ENCODE measurements around the gene DMD. TPM values are rescaled to one million over a fixed set of nuclear protein-coding genes. Genes with fewer than 3 reads are reported as not detected.
A peak's percentile ranks its signal among the peaks of the same experiment; 100 is the strongest.
"Not testable (repeated sequence)": the region's sequence is repeated elsewhere in the genome, so short reads cannot be mapped to it uniquely, and the experiment has no call there.

Gene DMD
- total RNA-seq, 1 donor from 2014 or later: 116 TPM

DNA sequence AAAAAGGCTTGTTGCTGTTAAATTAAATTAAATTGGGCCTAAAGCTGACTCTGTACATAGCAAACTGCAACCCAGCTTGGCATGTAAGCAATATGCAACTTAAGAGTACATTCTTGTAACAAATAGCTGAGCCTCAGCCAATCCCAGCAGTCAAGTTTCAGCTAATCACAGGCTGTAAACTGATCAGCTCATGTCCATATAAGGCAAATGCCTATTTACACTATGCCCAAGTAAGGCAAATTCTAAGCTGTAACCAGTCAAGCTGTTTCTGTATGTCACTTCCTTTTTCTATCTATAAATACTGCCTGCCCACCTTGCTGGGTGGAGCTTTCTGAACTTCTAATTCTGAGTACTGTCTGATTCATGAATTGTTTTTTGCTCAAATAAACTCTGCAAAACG lies 1710.4 kb downstream of the DMD start:
- no peak for ATAC-seq
- no peak for DNase-seq (ENCODE audit: missing footprints)
- intact Hi-C loops (cut with DNase I): no loop called here

- intact Hi-C loops (cut with DNase I): no loop called here
- no peak for DNase-seq (ENCODE audit: missing footprints)
- no peak for ATAC-seq
Observed at GRCh38 chrX:31499109-31499508, 1712.2 kb downstream of the DMD start.

- DNase-seq (ENCODE audit: missing footprints) (no peak), ATAC-seq (no peak)
- intact Hi-C loops (cut with DNase I): no loop called here
Observed at GRCh38 chrX:31497086-31497485, 1714.3 kb downstream of the DMD start.

GRCh38 chrX:31487951-31488350 lies 1723.4 kb downstream of the DMD start:
- DNase-seq (ENCODE audit: missing footprints) (no peak), ATAC-seq (no peak)
- intact Hi-C loops (cut with DNase I): no loop called here

DNA sequence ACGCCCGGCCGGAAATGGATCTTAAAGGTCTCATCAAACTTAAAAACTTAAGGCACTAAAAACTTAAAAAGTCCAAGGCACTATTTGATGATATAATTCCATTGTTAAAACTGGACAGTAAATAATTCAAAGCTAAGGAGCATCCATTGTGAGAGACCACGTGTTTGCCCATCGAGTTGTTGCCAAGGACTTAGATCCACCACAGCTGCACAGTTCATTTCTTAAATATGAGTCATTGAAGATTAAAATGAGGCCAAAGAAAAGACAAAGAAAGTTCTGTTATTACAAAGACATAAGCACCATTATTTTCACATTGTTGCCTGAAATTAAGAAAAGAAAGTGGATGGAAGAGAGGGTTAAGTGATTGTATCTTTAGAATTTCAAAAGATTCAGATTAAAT lies 1728.0 kb downstream of the DMD start:
- ATAC-seq: no peak
- intact Hi-C loops (cut with DNase I): no loop called here
- DNase-seq (ENCODE audit: missing footprints): no peak

- intact Hi-C loops (cut with DNase I): no loop called here
- DNase-seq (ENCODE audit: missing footprints) (no peak), ATAC-seq (no peak)
Observed at GRCh38 chrX:31480696-31481095, 1730.7 kb downstream of the DMD start.

DNA sequence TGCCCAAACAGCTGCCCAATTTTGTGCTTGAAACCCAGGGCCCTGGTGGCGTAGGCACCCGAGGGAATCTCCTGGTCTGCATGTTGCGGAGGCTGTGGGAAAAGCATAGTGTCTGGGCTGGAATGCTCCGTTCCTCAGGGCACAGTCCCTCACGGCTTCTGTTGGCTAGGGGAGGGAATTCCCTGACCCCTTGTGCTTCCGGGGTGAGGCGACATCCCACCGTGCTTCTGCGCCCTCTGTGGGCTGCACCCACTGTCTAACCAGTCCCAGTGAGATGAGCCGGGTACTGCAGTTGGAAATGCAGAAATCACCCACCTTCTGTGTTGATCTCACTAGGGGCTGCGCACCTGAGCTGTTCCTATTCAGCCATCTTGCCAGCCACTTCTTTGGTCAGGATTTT lies 1740.1 kb downstream of the DMD start:
- no peak for ATAC-seq
- intact Hi-C loops (cut with DNase I): no loop called here
- no peak for DNase-seq (ENCODE audit: missing footprints)

GRCh38 chrX:31470753-31471152 lies 1740.6 kb downstream of the DMD start:
- DNase-seq (ENCODE audit: missing footprints); intact Hi-C loops (cut with DNase I); ATAC-seq: not testable (repeated sequence)

- no peak for ATAC-seq
- DNase-seq (ENCODE audit: missing footprints): no peak
- intact Hi-C loops (cut with DNase I): no loop called here
Observed at GRCh38 chrX:31464306-31464915, 1746.9 kb downstream of the DMD start.

GRCh38 chrX:31461266-31461665 lies 1750.1 kb downstream of the DMD start:
- ATAC-seq: no peak
- intact Hi-C loops (cut with DNase I): no loop called here
- DNase-seq (ENCODE audit: missing footprints): no peak

- no peak for DNase-seq (ENCODE audit: missing footprints)
- intact Hi-C loops (cut with DNase I): no loop called here
- no peak for ATAC-seq
Observed at GRCh38 chrX:31459361-31459760, 1752.0 kb downstream of the DMD start.

- ATAC-seq (no peak), DNase-seq (ENCODE audit: missing footprints) (no peak)
- intact Hi-C loops (cut with DNase I): no loop called here
Observed at GRCh38 chrX:31449965-31450364, 1761.4 kb downstream of the DMD start.

- intact Hi-C loops (cut with DNase I): no loop called here
- ATAC-seq (no peak), DNase-seq (ENCODE audit: missing footprints) (no peak)
Observed at GRCh38 chrX:31449081-31449480, 1762.3 kb downstream of the DMD start.

- intact Hi-C loops (cut with DNase I): no loop called here
- DNase-seq (ENCODE audit: missing footprints) (no peak), ATAC-seq (no peak)
Observed at GRCh38 chrX:31445542-31445941, 1765.8 kb downstream of the DMD start.

- intact Hi-C loops (cut with DNase I): no loop called here
- DNase-seq (ENCODE audit: missing footprints): no peak
Observed at GRCh38 chrX:31443654-31444053, 1767.7 kb downstream of the DMD start.

DNA sequence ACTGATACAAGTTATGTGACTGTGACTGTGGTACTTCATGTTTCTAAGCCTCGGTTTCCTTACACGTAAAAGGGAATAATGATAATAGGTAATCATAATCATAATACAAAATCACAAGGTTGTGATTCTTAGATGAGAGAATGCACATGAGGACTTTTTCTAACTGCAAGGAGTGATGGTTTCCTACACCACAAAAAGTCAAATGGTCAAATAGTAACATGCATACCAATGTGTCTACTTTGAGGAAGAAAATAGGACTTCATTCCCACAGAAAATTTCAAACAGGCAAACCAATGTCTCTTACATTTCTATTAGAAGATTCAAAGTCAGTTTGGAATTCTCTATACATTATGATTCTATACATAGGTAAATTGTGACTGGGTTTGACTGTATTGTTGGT lies 1770.8 kb downstream of the DMD start:
- no peak for DNase-seq (ENCODE audit: missing footprints)
- intact Hi-C loops (cut with DNase I): no loop called here
- no peak for ATAC-seq

More at GRCh38 chrX:31443654-31444053, 1767.7 kb downstream of the DMD start:
- ATAC-seq: no peak

GRCh38 chrX:31436424-31436823 lies 1774.9 kb downstream of the DMD start:
- intact Hi-C loops (cut with DNase I): no loop called here
- ATAC-seq (no peak), DNase-seq (ENCODE audit: missing footprints) (no peak)

DNA sequence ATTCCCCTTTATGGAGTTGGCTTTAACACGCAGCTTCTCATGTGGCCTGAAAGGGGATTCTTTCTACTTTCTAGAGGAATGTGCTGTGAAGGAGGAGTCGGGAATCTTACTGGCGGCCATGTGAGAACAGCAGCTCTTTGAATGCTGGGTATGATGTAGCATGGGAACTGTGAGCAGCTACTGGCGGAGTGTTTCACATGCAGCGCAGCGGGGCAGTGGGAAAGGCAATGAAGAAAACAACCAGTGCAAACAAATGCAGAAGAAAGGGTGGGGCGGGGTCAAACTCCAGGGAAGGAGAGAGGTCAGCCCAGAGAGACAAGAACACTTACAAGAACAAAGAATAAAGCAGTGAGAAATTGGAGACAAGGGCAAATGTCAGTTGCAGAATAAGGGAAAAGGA lies 1775.8 kb downstream of the DMD start:
- no peak for DNase-seq (ENCODE audit: missing footprints)
- peak; percentile 23 for ATAC-seq
- intact Hi-C loops (cut with DNase I): no loop called here

GRCh38 chrX:31433856-31434255 lies 1777.5 kb downstream of the DMD start:
- ATAC-seq (no peak), DNase-seq (ENCODE audit: missing footprints) (no peak)
- intact Hi-C loops (cut with DNase I): no loop called here

DNA sequence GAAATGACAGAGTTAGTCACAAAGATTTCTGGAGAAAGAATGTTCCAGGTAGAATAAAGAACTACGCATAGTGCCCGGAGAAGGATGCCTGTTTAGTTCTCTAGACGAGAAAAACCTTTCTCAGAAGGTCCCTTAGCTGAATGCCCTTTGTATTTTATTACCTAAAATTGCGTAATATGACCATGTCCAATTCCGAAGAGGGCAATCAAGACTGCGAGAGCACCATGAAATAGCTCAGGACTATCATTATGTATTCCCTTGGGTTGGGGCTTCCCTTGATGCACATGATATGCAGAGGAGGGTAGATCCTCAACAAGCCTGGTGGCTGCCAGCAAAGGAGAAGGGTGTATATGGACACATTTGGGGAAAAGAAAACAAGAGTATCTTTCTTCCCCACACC lies 1781.4 kb downstream of the DMD start:
- intact Hi-C loops (cut with DNase I): loop anchor here (10.0 kb wide), 2 partner anchors 165 to 215 kb away; no protein-coding TSS in a partner anchor
- no peak for ATAC-seq
- DNase-seq (ENCODE audit: missing footprints): no peak

GRCh38 chrX:31423609-31424189 lies 1787.7 kb downstream of the DMD start:
- intact Hi-C loops (cut with DNase I): loop anchor here (10.0 kb wide), 2 partner anchors 159 to 209 kb away; no protein-coding TSS in a partner anchor
- ATAC-seq (peak; percentile 16), DNase-seq (ENCODE audit: missing footprints) (no peak)
